ENCODE measurements around the gene DRAM1.
"Not testable (repeated sequence)": the region's sequence is repeated elsewhere in the genome, so short reads cannot be mapped to it uniquely, and the experiment has no call there.

DRAM1 gene

GRCh38 chr12:101902641-101903040 is 25.3 kb downstream of the DRAM1 start:
- no peak for DNase-seq

DNA sequence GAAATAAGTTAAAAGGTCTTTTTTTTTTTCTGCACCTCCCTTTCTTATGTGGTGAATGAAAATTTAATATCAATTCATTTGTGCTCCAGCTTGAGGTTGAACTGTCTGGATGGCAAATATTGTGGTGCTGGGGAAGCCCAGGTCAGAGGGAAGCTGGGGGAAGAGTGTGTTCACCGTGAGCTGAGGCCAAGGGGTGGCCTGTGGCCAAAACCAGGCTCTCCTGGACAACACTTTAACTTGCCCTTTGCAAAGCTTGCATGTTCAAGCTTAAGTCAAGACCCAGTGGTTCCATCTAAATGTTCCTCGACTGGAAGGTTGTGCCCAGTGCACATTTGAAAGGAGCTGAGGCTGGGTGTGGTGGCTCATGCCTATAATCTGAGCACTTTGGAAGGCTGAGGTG is 28.8 kb downstream of the DRAM1 start:
- no peak for DNase-seq

- DNase-seq = no peak
Observed at GRCh38 chr12:101908395-101908794, 31.0 kb downstream of the DRAM1 start.

GRCh38 chr12:101909646-101910045 is 32.3 kb downstream of the DRAM1 start:
- no peak for DNase-seq

- DNase-seq = no peak
Observed at GRCh38 chr12:101915841-101916240, 38.5 kb downstream of the DRAM1 start.

DNA sequence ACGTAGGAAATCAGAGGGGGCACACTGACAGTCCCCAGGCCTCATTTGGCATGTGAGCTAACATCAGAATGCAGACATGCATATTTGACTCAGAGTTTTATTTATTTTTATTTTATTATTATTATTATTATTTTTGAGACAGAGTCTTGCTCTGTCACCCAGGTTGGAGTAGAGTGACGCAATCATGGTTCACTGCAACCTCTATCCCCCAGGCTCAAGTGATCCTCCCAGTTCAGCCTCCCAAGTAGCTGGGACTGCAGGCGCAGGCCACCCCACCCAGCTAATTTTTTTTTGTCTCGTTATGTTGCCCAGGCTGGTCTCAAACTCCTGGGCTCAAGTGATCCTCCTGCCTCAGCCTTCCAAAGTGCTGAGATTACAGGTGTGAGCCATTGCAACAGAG is 41.4 kb downstream of the DRAM1 start:
- DNase-seq = not testable (repeated sequence)

- no peak for DNase-seq
Observed at GRCh38 chr12:101919447-101919846, 42.1 kb downstream of the DRAM1 start.

- no peak for DNase-seq
Observed at GRCh38 chr12:101920906-101921305, 43.5 kb downstream of the DRAM1 start.

DNA sequence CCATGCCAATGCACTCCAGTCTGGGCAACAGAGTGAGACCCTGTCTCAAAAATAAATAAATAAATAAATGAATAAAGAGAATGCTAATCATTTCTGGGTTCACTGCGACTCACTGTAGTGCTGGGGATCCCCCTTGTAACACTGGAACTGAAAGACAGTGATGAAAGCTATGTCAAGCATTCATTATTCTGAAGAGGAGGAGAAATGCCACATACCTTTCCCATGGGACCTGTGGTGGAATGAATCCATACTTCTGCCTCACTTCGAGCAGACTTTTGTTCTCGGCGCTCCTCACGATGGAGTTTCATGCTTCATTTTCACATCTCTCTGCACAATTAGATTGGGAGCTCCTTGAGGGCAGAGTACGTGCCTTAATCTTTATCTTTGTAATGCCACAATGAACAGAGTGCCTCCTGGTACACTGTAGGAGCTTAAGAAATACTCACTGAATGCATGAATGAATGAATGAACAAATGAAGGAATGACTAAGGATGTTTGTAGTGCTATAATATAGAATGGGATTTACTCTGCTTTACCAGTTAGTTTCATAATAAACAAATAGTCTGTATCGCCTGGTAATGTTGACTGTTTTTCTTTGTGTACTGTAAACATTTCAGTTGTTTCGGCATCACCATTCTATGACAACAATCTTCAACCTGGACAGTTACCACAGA is 45.8 kb downstream of the DRAM1 start:
- no peak for DNase-seq

DNA sequence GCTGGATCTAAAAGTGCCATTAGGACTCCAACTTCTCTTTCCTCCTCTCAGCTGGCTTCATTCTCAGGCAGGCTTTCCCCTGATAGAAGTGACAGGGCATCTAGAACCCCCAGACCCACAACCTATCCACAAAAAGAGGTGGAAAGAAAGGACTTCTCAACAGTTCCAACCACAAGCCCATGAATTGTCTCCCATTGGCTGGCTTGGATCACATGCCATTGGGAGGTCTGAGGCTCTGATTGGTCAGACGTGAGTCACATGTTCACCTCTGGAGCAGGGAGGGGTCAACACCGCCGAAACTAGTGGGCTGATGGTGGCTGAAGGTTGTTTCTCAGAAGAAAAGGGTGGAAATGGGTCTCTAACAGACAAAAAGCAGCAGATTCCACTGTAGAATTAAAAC is 47.2 kb downstream of the DRAM1 start:
- no peak for DNase-seq

GRCh38 chr12:101925361-101925760 is 48.0 kb downstream of the DRAM1 start:
- peak in 2 of 51 donors; percentile 8 to 11 for DNase-seq

- no peak for DNase-seq
Observed at GRCh38 chr12:101925935-101926334, 48.6 kb downstream of the DRAM1 start.

DNA sequence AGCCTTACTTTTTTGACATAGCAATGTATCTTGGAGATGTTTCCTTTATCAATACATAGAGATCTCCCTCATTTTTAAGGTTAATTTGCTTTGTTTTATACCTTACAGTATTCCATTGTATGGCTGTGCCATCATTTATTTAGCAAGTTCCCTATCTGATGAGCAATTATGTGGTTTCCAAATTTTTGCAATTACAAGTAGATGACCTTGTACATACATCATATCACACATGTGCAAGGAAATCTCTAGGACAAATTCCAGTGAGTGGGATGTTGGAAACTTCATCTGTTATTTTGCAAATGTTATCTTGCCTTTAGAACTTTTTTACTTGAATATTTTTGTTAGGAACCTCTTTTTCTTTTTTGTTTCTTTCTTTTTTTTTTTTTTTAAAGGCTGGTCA is 49.7 kb downstream of the DRAM1 start:
- DNase-seq = no peak

GRCh38 chr12:101927999-101928398 is 50.6 kb downstream of the DRAM1 start:
- no peak for DNase-seq

DNA sequence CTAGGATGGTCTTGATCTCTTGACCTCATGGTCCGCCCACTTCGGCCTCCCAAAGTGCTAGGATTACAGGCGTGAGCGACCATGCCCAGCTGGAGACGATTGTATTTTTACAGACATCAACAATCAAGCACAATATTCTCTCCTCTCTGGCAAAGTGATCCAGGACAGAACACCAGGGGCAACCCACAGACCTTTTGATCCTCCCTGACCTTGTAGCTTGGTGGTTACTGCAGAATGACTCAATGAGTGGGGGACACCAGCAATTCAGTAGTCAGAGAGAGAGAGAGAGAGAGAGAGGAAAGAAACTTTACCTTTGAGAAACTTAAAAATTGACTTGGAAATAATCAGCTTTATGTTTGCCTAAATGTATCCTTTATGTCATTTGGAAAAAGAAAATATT is 51.2 kb downstream of the DRAM1 start:
- no peak for DNase-seq

DNA sequence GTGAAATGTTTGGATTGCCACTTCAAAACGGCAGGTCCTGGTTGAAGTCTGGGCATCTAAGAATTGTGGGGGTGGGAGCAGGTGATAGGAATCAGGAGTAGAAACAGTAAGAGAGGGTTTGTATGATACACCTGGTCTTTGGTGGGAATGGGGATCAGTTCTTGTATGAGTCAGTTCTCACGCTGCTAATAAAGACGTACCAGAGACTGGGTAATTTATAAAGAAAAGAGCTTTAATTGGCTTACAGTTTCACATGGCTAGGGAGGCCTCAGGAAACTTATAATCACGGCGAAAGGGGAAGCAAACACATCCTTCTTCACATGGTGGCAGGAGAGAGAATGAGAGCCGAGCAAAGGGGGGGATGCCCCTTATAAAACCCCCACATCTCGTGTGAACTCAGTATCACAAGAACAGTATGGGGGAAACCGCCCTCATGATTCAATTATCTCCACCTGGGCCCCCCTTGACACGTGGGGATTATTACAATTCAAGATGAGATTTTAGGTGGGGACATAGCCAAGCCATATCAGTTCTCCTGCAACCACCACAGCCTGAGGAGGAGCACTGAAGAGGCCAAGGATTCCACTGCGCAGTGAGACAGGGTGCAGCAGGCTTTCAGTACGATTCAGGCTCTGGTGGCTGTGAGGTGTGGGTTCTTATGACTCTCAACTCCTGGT is 52.1 kb downstream of the DRAM1 start:
- no peak for DNase-seq

DNA sequence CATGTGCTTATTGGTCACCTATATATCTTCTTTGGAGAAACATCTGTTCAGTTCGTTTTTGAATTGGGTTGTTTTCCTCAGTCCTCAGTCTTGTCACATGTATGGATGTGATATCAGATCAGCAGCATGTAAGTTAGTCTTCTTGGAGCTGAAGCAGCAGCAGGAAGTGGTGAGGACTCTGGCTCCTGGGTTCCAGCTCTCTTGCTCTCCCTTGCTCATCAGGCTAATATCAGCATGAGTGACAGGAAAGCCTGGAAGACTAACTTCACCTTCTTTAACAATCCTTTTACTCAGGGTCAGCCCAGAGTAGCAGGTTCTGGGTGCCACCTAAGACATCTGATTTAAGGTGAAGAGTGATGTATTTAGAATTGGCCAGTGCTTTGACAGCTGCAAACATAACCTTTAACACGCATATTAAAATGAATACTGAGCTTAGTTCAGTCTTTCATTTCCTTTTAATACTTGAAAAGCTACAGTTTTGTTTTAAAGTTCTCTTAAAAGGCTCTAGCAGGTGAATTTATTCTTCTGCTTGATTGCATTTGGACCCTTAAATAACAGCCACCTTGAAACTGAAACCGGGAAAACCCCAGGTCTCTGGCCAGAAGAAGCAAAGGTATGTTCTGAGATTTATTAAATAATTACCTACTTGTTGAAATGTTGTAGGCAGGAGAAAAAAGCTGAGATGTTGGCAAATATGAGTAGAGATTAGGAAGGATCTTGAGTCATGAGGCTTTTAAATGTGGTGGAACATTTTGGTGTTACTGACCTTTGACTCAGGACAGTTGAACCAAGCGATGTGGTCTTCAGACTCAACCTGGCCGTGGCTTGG is 54.3 kb downstream of the DRAM1 start:
- no peak for DNase-seq

GRCh38 chr12:101933866-101934514 is 56.6 kb downstream of the DRAM1 start:
- DNase-seq = no peak

DNA sequence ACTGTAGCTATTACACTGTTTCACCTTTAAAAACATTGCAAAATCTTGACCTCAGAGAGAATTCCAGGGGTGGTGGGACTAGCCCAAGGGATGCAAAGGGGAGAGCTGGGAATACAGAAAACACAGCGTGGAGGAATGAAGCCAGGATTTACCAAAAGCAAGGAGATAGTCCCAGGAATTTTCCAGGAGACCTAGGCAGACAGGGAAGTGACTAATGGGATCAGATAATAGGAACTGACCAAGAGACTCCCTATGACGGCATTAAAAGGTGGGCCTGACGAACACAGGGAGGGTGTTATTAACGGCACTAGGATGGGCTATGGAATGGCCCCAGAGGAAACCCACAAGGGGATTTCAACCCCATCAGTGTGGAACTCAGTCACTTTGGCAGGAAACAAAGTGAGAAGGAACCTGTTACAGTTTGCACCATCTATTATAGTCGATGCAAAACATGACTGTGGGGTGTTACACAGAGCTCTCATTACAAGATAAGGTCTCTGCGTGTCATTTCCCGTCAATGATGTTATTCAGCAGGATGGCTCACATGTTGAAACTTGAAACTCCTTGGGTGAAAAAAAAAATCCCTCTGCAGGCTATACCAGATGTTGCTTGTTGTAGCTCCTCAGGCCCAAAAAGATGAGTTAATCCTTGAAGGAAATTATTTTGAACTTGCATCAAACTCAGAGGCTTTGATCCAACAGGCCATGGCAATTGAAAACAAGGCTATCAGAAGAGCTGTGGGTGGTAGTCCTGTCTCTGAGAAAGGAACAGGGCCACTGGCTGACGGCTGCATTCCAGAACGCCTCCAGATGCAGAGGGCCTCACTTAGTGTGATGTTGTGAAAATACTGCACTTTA is 58.7 kb downstream of the DRAM1 start:
- no peak for DNase-seq

GRCh38 chr12:101939306-101939705 is 61.9 kb downstream of the DRAM1 start:
- DNase-seq = no peak

- peak in 25 of 51 donors; percentile 0 to 66 (median 13) for DNase-seq
Observed at GRCh38 chr12:101939856-101940265, 62.5 kb downstream of the DRAM1 start.
